Mammary epithelial cell (primary cell): ENCODE results near the gene PGBD5.

Experiments
- CTCF ChIP-seq, 2 donors: IDR thresholded peaks in 1 of 2; conservative IDR thresholded peaks in 1 of 2; 2 replicates each; pipeline ENCODE4 v1.5.1; 2011 to 2012; ENCODE audit warnings: inconsistent platforms in 2 of 2, low read length in 2 of 2, mild to moderate bottlenecking in 2 of 2, control low read depth in 1 of 2, low read depth in 1 of 2; ENCODE audit not compliant: insufficient read depth in 1 of 2; ENCODE audit errors: extremely low read depth in 1 of 2
- EZH2 ChIP-seq: IDR thresholded peaks from 2 replicates; pipeline ENCODE4 v1.6.1; 2012; ENCODE audit warnings: low read length, inconsistent platforms, borderline replicate concordance

- TF ChIP-seq CTCF (conservative IDR thresholded peaks at IDR 0.05 in 1 of 2, IDR thresholded peaks at IDR 0.05 in 1 of 2; ENCODE audit: extremely low read depth in 1 of 2, insufficient read depth in 1 of 2, low read depth in 1 of 2, low read length in 2 of 2) (no peak), EZH2 (no peak)
Measured at GRCh38 chr1:230390371-230390770, 35.8 kb downstream of the PGBD5 start.
